ENCODE data around the gene DOCK10.

DOCK10 gene

GRCh38 chr2:225041207-225041850 is 939 bp downstream of the DOCK10 start:
- peak; percentile 69 for DNase-seq (ENCODE audit: low spot score)

- DNase-seq (ENCODE audit: low spot score) = peak; percentile 65
Measured at GRCh38 chr2:225040856-225041206, 1.4 kb downstream of the DOCK10 start.

GRCh38 chr2:225040142-225040541 is 2.1 kb downstream of the DOCK10 start:
- no peak for DNase-seq (ENCODE audit: low spot score)

- DNase-seq (ENCODE audit: low spot score) = no peak
Measured at GRCh38 chr2:225038231-225038523, 4.1 kb downstream of the DOCK10 start.

- DNase-seq (ENCODE audit: low spot score) = no peak
Measured at GRCh38 chr2:225037415-225038230, 4.6 kb downstream of the DOCK10 start.

DNA sequence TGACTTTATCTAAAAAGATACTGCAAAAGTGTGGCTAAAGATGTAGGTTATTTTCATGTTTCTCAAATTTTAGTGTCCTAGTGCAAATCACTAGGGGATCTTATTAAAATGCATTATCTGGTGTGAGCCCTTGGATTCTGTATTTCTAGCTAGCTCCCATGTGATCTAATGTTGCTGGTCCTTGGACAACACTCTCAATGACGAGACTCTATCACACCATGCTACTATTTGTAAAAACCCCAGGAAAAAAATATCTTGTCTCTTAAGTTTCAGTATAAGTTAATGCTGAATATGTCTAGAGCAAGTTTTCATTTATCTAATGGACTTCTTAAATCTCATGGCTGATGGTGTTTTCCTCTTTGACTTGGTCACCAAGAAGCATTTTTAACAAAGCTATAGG is 5.8 kb downstream of the DOCK10 start:
- DNase-seq (ENCODE audit: low spot score) = no peak

GRCh38 chr2:225033440-225034318 is 8.6 kb downstream of the DOCK10 start:
- no peak for DNase-seq (ENCODE audit: low spot score)

DNA sequence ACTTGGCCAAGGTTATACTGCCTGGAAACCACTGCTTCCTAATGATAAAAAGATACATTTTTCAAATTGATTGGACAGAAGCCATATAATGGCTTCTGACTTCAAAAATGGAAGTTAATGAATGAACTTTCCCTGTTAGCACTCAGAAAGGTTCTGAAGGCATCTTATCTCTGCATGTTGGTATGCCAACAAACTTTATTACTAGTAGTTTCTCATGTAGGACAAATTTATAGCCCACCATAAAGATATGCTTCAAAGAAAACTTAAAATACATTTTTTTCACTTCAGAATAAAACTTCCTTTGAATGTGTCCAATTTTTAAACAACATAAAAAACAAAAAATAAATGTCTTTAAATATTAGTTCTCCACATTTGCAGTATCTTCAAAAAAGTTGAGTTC is 10.0 kb downstream of the DOCK10 start:
- DNase-seq (ENCODE audit: low spot score) = no peak

DNA sequence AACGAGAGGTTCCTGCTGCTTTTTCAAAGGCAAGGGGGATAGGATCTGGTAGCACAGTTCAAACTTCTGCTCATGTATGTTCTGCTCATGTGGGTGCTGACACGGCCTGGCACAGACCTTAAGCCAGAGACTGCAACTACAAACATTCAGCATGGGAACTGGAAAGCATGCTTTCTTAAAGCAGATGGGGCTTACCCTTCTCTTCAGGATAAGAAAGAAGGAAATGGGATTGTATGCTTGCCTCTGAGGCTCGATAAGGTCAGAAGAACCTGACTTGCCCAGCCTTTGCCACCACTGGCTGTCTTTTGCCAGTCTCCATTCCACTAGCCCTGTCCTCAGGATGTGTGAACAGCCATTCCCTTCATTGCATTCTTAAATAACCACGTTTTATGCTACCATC is 10.7 kb downstream of the DOCK10 start:
- DNase-seq (ENCODE audit: low spot score) = no peak

GRCh38 chr2:225030893-225031292 is 11.4 kb downstream of the DOCK10 start:
- DNase-seq (ENCODE audit: low spot score) = no peak

GRCh38 chr2:225030203-225030602 is 12.1 kb downstream of the DOCK10 start:
- no peak for DNase-seq (ENCODE audit: low spot score)

GRCh38 chr2:225028572-225028971 is 13.7 kb downstream of the DOCK10 start:
- DNase-seq (ENCODE audit: low spot score) = no peak

DNA sequence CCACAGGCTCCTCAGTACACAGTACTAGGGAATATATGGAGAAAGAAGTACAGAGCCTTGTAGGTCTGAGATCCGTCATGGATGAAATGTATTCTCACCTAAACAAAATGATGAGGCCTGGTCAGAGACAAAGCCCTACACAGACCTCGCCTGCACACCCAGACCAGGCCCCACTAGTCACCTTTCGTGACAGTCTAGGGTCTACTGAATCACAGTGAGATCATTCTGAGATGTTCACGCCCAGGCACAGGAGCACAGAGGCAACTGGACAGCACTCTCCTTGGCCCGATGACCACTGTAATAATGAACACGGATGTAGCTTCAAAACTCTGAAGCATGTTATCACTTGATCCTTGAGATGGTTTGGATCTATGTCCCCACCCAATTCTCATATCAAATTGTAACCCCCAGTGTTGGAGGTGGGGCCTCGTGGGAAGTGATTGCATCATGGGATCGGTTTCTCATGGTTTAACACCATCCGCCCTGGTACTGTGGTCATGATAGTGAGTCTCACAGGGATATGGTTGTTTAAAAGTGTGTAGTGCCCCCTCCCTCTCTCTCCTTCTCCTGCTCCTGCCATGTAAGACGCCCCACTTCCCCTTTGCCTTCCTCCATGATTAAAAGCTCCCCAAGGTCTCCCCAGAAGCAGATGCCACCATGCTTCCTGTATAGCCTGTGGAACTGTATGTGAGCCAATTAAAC is 15.1 kb downstream of the DOCK10 start:
- no peak for DNase-seq (ENCODE audit: low spot score)

DNA sequence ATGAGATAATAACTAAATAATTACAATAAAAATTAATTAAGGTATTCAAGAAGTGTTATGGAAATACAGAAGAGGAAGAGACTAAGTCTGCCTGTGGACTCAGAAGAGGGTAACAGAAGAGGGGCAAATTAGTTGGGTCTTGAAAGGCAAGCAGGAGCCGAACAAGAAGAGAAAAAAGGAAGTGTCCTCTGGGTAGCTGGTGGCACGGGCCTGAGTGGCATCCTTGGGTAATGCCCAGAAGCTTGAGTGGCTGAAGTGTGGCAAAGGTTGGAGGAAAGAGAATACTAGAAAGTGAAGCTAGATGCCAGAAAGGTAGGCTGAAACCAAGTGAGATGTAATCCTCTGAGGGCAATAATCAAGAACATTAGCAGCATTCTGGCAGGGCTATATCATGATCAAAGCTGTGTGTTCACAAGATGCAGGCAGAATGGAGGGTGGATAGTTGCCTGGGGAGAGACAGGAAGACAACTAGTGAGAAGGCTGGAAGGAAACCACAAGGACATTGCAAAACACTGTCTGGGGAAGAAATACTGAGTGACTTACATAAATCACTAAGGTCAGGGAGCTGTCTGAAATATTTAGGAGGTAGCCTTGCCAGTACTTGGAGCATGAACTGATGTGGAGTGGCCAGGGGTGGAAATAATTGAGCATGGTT is 16.2 kb downstream of the DOCK10 start:
- DNase-seq (ENCODE audit: low spot score) = no peak

- no peak for DNase-seq (ENCODE audit: low spot score)
Measured at GRCh38 chr2:225022188-225022587, 20.1 kb downstream of the DOCK10 start.

DNA sequence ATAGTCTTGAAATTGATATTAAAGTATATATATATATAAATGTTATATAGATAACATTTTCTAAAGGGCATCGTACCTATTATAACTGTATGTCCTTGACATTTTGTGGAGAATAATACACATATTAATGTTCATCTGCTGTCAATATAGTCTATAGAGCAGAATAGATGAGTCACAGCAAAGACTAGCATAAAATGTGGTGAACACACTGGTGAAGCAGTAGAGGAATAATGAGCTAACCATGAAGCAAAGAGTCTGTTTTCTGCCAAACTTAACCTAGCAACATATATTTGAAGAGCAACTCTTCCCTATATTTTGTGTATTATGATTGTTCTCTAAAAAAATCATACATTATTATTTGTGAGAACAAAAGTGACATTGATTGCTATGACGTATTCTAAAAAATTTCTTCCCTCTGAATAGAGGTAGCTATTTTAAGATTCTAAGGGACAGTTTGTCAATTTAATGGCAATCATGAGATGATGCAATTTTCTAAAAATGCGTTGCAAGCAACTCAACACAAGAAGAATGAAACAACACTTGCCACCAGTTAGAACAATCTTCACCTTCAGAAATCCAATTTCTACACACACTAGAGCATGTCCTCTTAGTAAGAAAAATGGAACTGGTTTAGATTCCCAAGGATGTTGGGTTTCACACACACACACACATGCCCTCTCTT is 22.0 kb downstream of the DOCK10 start:
- no peak for DNase-seq (ENCODE audit: low spot score)

DNA sequence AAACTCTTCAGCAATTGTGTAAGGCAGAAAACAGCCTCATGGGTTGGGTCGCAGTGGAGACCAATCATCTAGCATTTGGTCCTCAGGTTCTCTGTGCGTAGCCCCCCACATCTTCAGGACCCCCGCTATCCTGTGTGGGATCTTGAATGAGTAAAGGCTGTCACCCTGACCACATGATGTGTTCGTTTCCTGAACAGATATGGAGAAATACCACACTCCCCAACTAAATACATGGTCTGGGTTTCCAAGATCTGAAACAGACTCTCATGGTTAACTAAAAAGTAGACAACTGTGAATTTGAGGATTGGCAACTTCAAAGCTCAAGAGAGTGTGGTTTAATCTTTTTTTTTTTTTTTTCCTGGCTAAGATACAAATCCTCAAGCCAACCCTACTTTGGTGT is 23.2 kb downstream of the DOCK10 start:
- DNase-seq (ENCODE audit: low spot score) = no peak

DNA sequence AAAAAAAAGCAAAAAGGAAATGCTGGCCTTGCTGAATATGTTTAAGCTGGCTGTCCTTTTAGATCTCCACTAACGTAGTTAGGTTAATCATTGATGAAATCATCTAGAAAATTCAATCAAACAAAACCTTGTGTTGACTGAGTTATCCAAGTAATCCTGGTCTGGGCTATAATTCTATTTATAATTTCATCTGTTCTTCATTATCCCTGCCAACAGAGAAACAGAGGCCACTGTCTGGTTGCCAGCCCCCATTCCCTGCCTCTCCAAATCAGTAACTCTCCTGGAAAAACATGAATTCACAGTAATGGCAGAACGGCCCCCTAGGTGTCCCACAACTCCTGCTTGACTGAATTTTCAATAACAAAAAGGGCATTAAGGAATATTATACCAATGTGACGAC is 24.6 kb downstream of the DOCK10 start:
- DNase-seq (ENCODE audit: low spot score) = no peak

GRCh38 chr2:225017098-225017685 is 25.1 kb downstream of the DOCK10 start:
- no peak for DNase-seq (ENCODE audit: low spot score)

DNA sequence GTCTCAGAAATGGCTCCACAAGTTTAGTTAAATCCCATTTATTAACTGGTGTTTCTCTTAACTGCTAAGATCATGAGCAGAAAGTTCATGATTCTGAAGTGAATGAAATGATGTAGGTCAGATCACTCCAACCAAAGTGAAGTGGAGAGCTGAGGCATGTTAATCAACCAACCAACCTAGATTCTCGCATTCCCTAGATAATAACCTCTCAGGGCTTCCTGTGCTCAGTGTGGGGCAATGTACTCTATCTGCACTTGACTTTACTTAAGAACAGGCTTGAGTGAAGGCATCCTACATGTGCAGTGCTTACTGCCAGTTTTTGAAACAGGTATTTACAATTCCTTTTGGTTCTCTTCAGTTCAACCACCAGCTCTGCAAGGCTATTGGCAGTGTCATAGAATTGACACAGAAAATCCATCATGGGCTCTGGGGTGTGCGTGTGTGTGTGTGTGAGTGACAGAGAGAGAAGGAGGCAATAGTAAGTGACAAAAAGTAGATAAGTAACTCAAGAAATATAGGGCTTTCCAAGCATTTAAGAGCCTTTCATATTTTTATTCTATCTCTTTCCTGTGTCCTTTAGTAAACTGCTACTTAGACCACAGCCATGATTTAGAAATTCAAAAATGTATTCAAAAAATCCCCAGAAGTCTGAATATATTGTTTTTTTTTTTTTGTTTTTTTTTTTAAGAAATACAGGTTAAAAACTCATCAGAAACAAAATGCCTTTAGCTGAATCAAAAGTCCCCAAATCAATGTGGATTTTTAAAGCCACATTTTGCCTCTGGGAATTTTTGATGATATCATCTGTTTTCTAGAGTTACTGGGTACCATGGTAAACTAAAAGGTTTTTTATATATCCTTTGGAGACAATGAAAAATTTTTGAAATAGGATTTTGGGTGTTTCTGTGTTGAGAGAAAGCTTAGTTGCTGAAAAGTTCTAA is 28.6 kb downstream of the DOCK10 start:
- DNase-seq (ENCODE audit: low spot score) = no peak
